Peyer's patch (tissue), 4 donors: Measurements from ENCODE around the gene ZNF142. TPM values are rescaled to one million over a fixed set of nuclear protein-coding genes. Genes with fewer than 3 reads are reported as not detected.

Experiments
- DNase-seq, 3 donors: peaks; one replicate each; pipeline ENCODE4 v3.0.0-alpha.2; 2017 to 2019
- H3K27ac ChIP-seq, 4 donors: fragments of 200-600 bp; sonication (generic); one replicate each; pipeline ENCODE4 v1.5.1; 2016 to 2019
- H3K27me3 ChIP-seq, 2 donors: fragments of 200-600 bp; sonication (generic); one replicate each; pipeline ENCODE4 v1.5.1; 2019
- H3K36me3 ChIP-seq, 3 donors: fragments of 200-600 bp; sonication (generic); one replicate each; pipeline ENCODE4 v1.5.1; 2016 to 2019
- H3K4me1 ChIP-seq, 4 donors: fragments of 200-600 bp; sonication (generic); one replicate each; pipeline ENCODE4 v1.5.1; 2016 to 2019
- H3K4me3 ChIP-seq, 4 donors: fragments of 200-600 bp; sonication (generic); 1 replicate in 3 of 4; 2 replicates in 1 of 4; pipeline ENCODE4 v1.5.1; 2016 to 2019; ENCODE audit warnings: mild to moderate bottlenecking in 1 of 4
- H3K9me3 ChIP-seq, 4 donors: fragments of 200-600 bp; sonication (generic); one replicate each; pipeline ENCODE4 v1.5.1; 2016 to 2019; ENCODE audit warnings: mild to moderate bottlenecking in 1 of 4
- CTCF ChIP-seq, 6 experiments: fragments of 450-650 bp in 4 of 6; fragments of 200-600 bp in 2 of 6; sonication (generic) in 1 of 6; IDR thresholded peaks; one replicate each; pipeline ENCODE4 v1.5.1; 2017 to 2019; ENCODE audit warnings: antibody characterized with exemption in 6 of 6, mild to moderate bottlenecking in 3 of 6, moderate library complexity in 1 of 6
- POLR2A ChIP-seq, 2 donors: fragments of 450-650 bp; IDR thresholded peaks; one replicate each; pipeline ENCODE4 v1.5.1; 2017; ENCODE audit warnings: antibody characterized with exemption in 2 of 2, mild to moderate bottlenecking in 2 of 2, moderate library complexity in 2 of 2
- total RNA-seq, 4 donors: library from RNA; depleted of rRNA; stranded (reverse); fragments of >200 nt; gene quantifications; one replicate each; pipeline ENCODE4 v1.1.0, GENCODE V29; 2016

ZNF142 gene
- 10 to 100 TPM; 18.2 to 42.7 (median 26.6) TPM for total RNA-seq

- Histone ChIP-seq H3K27me3 (no peaks in the 10 kb centered on the region), H3K36me3 (peaks cover 0 to 58% (median 0%) of the 10 kb centered on the region in 3 donors), H3K27ac (peak within 1 kb of the TSS; percentile 69 to 81 (median 77)), H3K4me3 (peak within 1 kb of the TSS; percentile 76 to 94 (median 80)), H3K9me3 (no peaks in the 10 kb centered on the region), H3K4me1 (peaks cover 0 to 11% (median 2%) of the 10 kb centered on the region in 4 donors)
- peak; percentile 44 to 59 for TF ChIP-seq POLR2A (IDR thresholded peaks at IDR 0.05)
- no peak for TF ChIP-seq CTCF (IDR thresholded peaks at IDR 0.05)
- peak; percentile 94 to 97 (median 95) for DNase-seq
Observed at GRCh38 chr2:218659258-218659987, at the start of gene ZNF142, which contains the start of gene BCS1L. ZNF142 (minus strand) TSS chr2:218659623; CDS start chr2:218656429, 3,194 bp downstream. BCS1L (plus strand) TSS chr2:218659683; CDS start chr2:218660988, 1,305 bp downstream.

GRCh38 chr2:218708086-218708485 is 48.7 kb upstream of the ZNF142 start:
- Histone ChIP-seq H3K4me3 (no peak overlapping the region), H3K36me3 (no peaks in the 10 kb centered on the region), H3K9me3 (no peaks in the 10 kb centered on the region), H3K4me1 (peaks cover 0 to 9% (median 4%) of the 10 kb centered on the region in 4 donors), H3K27me3 (no peaks in the 10 kb centered on the region), H3K27ac (no peak overlapping the region)
- TF ChIP-seq POLR2A (IDR thresholded peaks at IDR 0.05) (no peak), CTCF (IDR thresholded peaks at IDR 0.05) (no peak)
- DNase-seq, result no peak

- Histone ChIP-seq H3K36me3 (peaks cover 0 to 12% (median 0%) of the 10 kb centered on the region in 3 donors), H3K4me3 (no peak overlapping the region), H3K9me3 (no peaks in the 10 kb centered on the region), H3K4me1 (no peaks in the 10 kb centered on the region), H3K27me3 (no peaks in the 10 kb centered on the region), H3K27ac (no peak overlapping the region)
- TF ChIP-seq POLR2A (IDR thresholded peaks at IDR 0.05) (no peak), CTCF (IDR thresholded peaks at IDR 0.05) (no peak)
- DNase-seq, result no peak
Observed at GRCh38 chr2:218703341-218703740, 43.9 kb upstream of the ZNF142 start.

- peaks cover 0 to 12% (median 0%) of the 10 kb centered on the region in 3 donors for H3K36me3 ChIP-seq
- no peak overlapping the region for H3K27ac ChIP-seq
- no peaks in the 10 kb centered on the region for H3K4me1 ChIP-seq
- no peak overlapping the region for H3K4me3 ChIP-seq
- H3K9me3 ChIP-seq, result no peaks in the 10 kb centered on the region
- DNase-seq, result no peak
- H3K27me3 ChIP-seq, result no peaks in the 10 kb centered on the region
- no peak for TF ChIP-seq POLR2A (IDR thresholded peaks at IDR 0.05)
- no peak for TF ChIP-seq CTCF (IDR thresholded peaks at IDR 0.05)
Observed at GRCh38 chr2:218701806-218702205, 42.4 kb upstream of the ZNF142 start.

- H3K36me3 ChIP-seq, result peaks cover 0 to 14% (median 0%) of the 10 kb centered on the region in 3 donors
- H3K27me3 ChIP-seq, result no peaks in the 10 kb centered on the region
- no peak for DNase-seq
- H3K4me1 ChIP-seq, result no peaks in the 10 kb centered on the region
- TF ChIP-seq POLR2A (IDR thresholded peaks at IDR 0.05), result no peak
- no peak for TF ChIP-seq CTCF (IDR thresholded peaks at IDR 0.05)
- no peak overlapping the region for H3K4me3 ChIP-seq
- H3K9me3 ChIP-seq, result no peaks in the 10 kb centered on the region
- H3K27ac ChIP-seq, result no peak overlapping the region
Observed at GRCh38 chr2:218698885-218699284, 39.5 kb upstream of the ZNF142 start.
